NCI-H69 (cell line): ENCODE results near the gene SFXN5.
A peak's percentile ranks its signal among the peaks of the same experiment; 100 is the strongest.

ENCODE experiments used
- DNase-seq: peaks from one replicate; lab custom pipeline; 2025; lab: John Stamatoyannopoulos, UW

SFXN5 gene

GRCh38 chr2:72940361-72940760 is 131.2 kb downstream of the SFXN5 start:
- no peak for DNase-seq

DNA sequence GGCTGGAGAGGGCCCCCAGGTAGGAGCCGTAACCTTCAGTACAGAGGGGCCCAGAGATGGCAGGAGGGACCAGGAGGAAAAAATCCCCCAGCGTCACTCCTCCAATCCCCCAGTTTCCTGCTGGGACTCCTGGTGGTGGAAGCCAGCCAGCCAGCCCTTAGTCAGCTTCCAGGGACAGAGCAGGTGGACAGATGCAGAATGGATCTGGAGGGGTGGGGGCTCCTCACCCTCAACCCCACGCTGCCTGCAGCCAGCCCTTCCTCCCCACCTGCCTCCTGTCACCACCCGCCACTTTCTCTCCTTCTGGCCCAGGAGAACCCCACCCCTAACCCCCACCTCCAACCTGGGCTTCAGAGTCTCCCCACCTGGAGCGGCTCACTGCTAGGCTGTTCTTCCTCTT is 133.1 kb downstream of the SFXN5 start:
- peak; percentile 5 for DNase-seq

DNA sequence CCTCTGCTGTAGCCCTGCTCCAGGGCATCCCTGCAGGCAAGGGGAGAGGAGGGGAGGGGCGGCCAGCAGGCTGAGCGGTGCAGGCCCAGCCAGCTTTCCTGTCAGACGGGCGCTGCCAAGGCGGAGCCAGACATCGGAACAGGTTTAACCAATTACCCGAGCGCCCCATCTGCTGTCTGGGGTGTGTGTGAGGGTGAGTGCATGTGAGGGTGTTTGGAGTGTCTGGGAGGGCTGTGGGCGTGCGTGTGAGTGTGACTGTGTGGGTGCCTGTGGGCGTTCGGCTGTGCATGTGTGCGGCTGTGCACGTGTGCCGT is 134.2 kb downstream of the SFXN5 start:
- peak; percentile 15 for DNase-seq

- no peak for DNase-seq
Observed at GRCh38 chr2:72936660-72937355, 134.7 kb downstream of the SFXN5 start.

DNA sequence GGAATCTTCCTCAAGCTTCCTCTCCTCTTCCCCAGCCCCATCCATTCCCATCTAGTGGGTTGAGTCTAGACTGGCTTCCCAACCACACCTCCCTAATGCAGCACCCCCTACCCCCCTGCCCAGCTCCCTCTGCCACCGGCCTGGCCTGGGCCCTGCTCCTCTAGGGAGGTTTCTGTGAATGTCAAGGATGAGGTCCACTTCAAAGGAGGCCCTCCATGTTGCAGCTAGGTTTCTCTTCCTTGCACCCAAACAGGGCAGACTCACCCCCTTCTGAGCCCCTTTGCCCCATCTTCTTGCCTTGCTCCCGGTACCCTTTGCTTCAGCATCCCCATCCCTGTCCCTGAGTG is 135.9 kb downstream of the SFXN5 start:
- no peak for DNase-seq

GRCh38 chr2:72934683-72935610 is 136.6 kb downstream of the SFXN5 start:
- peak; percentile 5 for DNase-seq

DNA sequence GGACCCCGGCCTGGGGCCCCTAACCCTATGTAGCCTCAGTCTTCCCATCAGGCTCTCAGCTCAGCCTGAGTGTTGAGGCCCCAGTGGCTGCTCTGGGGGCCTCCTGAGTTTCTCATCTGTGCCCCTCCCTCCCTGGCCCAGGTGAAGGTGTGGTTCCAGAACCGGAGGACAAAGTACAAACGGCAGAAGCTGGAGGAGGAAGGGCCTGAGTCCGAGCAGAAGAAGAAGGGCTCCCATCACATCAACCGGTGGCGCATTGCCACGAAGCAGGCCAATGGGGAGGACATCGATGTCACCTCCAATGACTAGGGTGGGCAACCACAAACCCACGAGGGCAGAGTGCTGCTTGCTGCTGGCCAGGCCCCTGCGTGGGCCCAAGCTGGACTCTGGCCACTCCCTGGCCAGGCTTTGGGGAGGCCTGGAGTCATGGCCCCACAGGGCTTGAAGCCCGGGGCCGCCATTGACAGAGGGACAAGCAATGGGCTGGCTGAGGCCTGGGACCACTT is 137.8 kb downstream of the SFXN5 start:
- DNase-seq, result no peak

DNA sequence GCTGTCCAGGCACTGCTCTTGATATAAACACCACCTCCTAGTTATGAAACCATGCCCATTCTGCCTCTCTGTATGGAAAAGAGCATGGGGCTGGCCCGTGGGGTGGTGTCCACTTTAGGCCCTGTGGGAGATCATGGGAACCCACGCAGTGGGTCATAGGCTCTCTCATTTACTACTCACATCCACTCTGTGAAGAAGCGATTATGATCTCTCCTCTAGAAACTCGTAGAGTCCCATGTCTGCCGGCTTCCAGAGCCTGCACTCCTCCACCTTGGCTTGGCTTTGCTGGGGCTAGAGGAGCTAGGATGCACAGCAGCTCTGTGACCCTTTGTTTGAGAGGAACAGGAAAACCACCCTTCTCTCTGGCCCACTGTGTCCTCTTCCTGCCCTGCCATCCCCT is 138.3 kb downstream of the SFXN5 start:
- DNase-seq, result no peak

- no peak for DNase-seq
Observed at GRCh38 chr2:72932805-72933204, 138.7 kb downstream of the SFXN5 start.

- peak; percentile 32 for DNase-seq
Observed at GRCh38 chr2:72932045-72932740, 139.3 kb downstream of the SFXN5 start.

DNA sequence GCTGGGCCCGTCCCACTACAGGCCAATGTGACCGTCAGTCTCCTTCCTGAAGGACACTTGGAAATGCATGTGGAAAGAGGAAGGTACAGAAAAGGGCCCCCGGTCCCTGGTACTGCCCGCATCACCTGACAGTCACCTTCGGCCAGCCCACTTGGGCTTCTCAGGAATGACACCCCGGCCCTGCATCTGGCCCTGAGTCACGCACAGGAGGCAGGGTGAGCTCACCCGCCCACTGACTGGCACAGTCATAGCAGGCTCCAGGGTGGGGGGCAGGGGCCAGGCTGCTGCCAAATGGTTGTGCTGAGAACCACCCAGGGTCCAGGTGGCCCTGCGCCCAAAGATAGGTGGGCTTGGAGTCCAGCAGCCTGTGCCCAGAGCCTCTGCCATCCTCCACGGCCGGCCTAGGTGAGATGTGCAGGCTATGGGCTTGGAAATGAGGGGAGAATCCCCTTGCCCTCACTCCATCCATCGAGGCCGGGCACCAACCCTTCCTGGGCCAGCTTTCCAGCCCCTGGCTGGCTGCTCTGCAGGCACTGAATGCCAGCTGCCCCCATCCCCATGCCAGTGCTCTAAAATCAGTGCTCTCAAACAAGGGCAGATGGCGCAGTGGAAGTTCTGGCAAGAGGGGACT is 140.1 kb downstream of the SFXN5 start:
- no peak for DNase-seq

DNA sequence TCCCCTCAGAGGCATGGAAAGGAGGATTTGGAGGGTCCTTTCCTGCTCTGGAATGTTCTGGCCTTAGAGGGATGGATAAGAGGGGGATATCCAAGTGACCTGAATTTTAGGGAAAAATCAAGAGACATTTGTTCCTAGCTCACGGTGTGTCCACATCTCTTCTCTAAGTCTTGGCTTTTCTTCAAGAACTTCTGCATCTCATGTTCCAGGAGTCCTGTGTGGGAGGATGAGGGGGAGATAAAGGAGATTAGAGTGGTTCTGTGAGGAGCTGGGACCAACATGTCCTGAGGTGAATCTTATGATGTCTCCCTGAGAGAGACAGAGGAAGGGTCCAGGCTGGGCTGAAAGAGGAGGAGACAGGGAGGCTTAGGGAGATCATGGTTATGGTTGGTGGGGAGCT is 142.5 kb downstream of the SFXN5 start:
- DNase-seq, result no peak

DNA sequence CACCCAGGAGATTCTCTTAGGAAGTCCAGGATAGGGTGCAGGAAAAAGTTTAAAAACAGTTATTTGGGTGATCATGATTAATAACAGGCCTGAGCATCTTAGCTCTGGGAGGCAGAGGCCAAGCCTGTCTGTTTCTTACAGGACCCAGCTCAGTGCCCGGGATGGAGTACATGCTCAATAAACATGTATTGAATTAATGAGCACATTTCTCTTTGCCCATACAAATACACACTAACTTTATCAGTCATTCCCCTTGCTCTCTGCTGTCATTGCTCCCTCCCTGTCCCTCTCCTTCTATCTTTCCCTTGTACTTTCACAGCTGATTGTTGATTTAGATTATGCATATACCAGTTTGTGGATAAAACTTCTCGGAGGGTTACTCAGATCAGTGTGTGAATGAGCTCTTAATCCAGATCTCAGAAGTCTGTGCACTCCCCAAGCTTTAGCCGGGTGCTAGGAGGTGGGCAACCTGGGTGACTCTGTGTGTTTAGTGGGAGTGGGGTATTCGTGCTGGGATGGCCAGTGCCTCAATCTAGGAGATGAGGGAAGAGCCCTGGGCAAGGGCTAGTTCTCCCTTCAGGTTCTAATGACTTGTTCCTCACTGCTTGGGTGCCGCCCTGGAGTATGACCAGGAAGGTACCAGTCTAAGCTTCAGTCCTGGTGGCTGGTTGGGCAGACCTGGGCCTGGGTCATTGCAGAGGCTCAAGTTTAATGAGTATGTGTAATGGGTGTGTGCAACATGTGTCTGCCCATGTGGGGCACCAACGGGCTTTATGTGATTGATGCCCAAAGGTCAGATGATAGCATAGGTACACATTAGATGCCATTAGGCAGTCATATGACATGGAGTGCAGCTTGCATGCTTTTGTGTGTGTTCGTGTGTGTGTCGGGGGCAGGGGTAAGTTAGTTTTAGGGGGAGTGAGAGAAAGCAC is 143.6 kb downstream of the SFXN5 start:
- DNase-seq, result no peak

DNA sequence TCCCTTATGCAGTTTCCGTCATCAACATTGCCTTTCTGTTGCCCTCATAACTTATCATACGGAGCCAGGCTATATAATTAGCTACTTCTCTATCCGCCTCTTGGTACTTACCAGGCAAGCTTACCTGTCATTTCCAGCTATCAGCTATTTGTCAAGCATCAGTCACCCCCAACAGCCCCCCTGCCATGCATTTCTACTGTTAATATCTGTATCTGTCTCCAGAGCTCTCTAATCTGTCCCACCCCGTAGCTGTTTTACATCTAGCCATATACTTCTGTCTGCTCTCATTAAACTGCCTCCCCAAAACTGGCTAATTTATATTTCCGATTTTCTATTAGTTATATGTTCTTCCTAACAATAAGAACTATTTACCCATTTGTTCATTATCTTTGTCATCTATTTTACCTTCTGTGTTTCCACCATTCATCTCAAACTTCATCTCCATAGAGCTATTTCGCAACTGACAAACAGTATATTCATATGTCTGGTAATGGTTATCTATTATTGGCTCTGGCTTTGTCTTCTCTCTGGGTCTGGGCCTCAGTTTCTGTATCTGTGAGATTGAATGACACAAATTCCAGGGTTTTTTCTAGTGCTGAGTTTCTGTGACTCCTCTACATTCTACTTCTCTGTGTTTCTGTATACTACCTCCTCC is 144.6 kb downstream of the SFXN5 start:
- DNase-seq, result no peak

- DNase-seq, result no peak
Observed at GRCh38 chr2:72926368-72926767, 145.1 kb downstream of the SFXN5 start.

- no peak for DNase-seq
Observed at GRCh38 chr2:72925328-72925943, 146.1 kb downstream of the SFXN5 start.

GRCh38 chr2:72924353-72925240 is 146.9 kb downstream of the SFXN5 start:
- no peak for DNase-seq

DNA sequence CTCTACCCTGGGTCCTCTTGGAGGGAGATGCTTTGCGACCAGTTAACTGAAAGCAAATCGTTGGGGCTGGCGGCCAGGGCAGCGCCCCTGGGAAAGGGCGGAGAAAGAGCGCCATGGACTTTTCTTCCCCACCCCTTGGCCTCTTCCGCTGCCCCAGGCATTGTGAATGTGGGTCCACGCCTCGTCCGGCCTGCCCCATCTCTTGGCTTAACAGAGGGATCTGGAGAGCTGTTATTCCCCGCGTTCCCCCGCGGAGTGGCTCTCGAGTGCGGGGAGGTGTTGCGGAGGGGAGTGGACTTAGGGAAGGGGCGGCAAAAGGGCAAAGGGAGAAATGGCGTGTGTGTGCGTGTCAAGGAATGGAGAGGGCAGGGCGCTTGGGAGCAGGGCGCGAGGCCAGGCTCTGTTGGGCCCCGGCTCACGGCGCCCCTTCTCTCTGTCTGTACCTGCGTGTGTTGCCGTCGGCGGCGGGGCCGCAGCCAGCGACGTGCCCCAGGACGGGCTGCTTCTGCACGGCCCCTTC is 147.6 kb downstream of the SFXN5 start:
- no peak for DNase-seq

- no peak for DNase-seq
Observed at GRCh38 chr2:72921853-72922252, 149.7 kb downstream of the SFXN5 start.
